Stimulated activated naive CD4-positive, alpha-beta T cell (primary cell): ENCODE results near the gene BUD31.
A peak's percentile ranks its signal among the peaks of the same experiment; 100 is the strongest.

Source experiments
- DNase-seq, 6 experiments: peaks; one replicate each; lab custom pipeline; 2025; lab: John Stamatoyannopoulos, UW

The BUD31 gene

GRCh38 chr7:99433158-99433557 is 24.4 kb downstream of the BUD31 start:
- no peak for DNase-seq

DNA sequence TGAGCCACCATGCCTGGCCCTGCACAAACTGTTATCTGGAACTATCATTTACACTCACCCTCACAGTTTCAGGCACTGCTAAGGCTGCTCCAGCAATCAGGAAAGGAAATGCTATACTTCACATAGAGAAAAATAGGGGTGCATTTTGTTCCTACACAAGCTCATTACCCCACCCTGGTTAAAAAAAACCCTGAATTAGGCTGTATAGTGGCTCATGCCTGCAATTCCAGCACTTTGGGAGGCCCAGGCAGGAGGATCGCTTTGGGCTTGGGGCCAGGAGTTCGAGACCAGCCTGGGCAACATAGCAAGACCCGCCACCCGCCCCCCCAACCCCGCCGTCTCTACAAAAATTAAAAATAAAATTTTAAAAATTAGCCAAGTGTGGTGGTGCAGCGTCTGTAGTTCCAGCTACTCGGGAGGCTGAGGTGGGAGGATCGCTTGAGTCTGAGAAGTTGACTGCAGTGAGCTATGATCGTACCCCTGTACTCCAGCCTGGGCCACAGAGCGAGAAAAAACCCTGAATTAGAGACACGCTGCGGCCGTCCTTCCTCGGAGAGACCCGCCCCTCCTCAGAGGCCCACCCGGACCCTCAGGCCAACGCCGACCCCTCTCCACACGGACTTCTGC is 29.3 kb downstream of the BUD31 start:
- no peak for DNase-seq

DNA sequence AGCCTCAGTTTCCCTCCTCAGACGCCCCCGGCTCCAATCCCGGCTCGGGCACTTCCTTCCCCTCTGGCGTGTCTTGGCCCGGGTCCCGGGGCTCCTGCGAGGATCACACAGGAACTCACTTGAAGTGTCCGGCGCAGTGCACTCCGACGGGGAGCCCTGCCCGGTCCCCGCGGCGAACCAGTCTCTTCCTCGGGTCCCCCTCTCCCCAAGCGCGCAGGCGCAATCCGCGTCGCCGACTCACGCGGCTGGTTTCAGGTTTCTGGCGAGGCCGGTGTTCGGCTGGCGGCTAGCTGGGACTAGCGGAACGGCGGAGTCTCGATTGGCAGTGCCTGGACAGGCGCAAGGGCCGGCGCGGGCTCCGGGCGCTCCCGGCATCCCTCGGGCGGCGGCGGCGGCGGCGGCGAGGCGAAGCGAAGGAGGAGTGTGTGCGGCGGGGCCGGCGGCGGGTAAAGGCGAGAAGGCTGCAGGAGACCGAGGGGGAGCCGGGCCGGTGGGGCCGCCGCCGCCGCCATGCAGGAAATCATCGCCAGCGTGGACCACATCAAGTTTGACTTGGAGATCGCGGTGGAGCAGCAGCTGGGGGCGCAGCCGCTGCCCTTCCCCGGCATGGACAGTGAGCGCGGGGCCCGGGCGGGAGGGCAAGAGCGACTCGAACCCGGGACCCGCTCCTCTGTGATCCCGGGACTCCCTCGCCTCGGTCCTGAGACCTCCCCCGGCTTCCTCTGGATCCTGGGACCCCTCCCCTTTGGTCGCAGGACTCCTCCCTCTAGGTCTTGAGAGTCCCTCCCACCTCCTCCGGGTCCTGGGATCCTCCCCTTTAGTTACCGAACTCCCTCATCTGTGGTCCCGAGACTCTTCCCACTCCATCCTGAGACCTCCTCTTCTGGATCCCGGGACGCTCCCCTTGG is 30.1 kb downstream of the BUD31 start, which contains the start of the genes CPSF4 and PTCD1:
TSS of gene CPSF4 (plus strand) at position 371 of the 908 bp plus-strand sequence. CDS start at position 511, 140 bp downstream.
TSS of gene PTCD1 (minus strand) at position 226 of the 908 bp plus-strand sequence. CDS start 3,556 bp downstream, outside the sequence.
- DNase-seq: peak; percentile 49 to 76 (median 72)

DNA sequence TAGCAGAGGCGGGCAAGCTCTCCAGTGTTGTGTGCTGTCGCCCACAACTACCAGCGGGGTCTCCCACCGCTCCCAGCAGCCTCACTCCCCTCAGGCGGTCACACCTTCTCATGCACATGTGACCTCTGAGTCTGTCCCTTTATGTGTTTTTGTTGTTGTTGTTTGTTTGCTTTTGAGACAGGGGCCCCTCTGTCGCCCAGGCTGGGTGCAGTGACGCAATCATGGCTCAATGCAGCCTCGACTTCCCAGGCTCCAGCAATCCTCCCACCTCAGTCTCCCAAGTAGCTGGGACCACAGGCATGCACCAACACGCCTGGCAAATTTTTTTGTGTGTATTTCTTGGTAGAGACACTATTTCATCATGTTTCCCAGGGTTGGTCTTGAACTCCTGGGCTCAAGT is 31.4 kb downstream of the BUD31 start:
- DNase-seq: no peak

DNA sequence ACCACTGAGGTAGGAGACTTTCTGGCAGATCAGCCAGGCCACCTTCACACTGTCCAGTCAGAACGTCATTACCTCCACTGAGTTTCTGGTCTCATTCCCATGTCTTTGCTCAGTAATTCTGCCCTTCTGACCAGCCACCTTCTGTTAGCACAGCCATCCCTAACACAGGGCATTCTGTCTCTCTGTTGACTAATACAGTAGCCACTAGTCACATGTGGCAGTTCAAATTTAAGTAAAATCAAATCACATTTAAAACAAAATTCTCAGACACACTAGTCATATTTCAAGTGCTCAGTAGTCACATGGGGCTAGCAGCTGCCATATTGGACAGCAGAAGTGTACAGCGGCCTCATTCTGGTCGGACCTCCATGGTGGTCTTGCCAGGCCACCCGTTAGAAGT is 37.3 kb downstream of the BUD31 start:
- no peak for DNase-seq

GRCh38 chr7:99447943-99448342 is 39.2 kb downstream of the BUD31 start:
- DNase-seq: no peak

GRCh38 chr7:99448855-99449254 is 40.1 kb downstream of the BUD31 start:
- DNase-seq: no peak

GRCh38 chr7:99449326-99449725 is 40.6 kb downstream of the BUD31 start:
- DNase-seq: no peak

DNA sequence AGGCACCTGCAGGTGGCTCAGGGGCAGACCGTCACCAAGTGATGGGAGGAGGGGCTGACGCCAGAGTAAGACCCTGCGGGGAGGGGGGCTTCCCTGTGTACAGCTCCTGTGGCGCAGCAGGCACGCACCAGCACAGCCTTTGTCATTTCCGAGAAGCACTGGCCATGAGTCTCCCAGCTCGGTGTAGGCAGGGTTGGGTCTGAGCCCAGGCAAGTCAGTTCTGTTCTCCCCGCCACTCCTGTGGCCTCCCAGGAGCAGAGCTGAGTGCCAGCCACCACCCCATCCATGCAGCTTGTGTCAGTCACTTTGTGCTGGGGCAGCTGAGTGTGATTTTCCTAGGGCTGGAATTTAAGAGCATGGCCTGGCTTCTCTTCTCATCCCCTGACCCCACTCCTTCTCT is 43.2 kb downstream of the BUD31 start:
- no peak for DNase-seq

DNA sequence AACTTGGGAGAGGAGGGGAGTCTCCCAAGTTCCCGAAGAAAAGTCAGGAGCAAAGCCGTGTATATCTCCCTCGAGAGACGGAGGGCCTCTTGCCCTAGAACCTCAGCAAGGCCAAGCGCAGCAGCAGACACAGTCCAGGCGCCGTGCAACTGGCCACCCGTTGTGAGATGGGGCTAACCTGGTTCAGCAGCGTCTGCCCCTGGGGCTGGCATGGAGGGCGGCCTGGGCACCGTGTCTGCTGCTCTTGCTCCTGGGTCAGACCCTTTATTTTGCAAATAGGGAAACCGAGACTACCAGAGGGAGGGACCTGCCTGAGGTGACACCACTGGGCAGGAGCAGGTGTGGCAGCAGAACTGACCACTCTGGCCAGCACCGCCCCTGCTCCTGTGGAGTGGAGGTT is 43.8 kb downstream of the BUD31 start:
- no peak for DNase-seq

DNA sequence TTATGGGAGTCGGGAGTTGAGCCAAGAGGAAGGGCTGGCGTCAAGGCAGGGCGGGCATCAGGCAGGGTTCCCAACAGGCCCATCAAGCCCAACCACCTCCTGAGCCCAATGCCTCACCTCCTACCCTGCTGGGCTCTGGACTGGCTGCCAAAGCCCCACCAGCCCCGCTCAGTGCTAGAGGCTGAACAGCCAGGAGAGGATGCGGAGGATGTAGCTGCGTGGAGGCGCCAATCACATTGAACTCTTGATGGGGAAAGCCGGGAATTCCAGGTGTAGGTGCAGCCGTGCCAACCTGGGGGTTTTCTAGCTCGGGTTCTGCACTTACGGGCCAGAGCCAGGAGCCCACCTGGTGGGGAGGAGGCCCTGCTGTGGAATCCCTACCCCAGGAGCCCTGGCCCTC is 44.3 kb downstream of the BUD31 start:
- no peak for DNase-seq

DNA sequence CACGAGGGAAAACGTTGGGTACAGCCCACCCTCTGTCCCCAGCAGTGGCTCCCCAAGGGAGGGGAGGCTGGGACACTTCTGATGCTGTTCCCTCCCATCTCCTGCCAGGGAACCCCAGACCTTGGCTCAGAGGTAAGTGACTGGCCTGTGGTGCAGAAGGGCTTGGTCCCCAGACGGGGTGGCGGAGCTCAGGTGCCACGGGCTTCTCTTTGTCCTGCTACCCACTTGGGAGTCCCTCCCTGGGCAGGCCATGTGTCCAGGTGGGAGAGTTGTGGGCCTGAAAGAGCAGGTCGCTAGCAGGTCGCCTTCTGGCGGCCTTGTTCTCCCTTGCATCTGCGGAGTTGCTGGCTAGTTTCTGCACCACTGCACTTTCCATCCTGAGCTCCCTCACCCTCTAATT is 47.1 kb downstream of the BUD31 start:
- no peak for DNase-seq

DNA sequence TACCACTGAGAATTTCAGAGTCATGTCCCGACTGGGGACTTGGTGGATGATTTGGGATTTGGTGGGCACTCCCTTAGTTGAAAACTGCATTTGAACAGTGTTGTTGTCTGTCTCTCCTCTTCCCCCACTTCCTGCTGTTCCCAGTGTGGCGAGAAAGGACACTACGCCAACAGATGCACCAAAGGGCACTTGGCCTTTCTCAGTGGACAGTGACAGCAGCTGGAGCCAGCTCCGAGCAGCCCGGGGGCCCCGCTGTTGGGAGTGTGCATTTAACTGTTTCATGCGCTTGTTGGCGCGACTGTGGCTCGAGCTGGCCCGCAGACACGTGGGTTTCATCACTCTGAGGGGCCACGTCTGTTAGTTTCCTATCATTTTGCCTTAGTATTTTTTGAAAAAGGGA is 47.5 kb downstream of the BUD31 start:
- DNase-seq: no peak

DNA sequence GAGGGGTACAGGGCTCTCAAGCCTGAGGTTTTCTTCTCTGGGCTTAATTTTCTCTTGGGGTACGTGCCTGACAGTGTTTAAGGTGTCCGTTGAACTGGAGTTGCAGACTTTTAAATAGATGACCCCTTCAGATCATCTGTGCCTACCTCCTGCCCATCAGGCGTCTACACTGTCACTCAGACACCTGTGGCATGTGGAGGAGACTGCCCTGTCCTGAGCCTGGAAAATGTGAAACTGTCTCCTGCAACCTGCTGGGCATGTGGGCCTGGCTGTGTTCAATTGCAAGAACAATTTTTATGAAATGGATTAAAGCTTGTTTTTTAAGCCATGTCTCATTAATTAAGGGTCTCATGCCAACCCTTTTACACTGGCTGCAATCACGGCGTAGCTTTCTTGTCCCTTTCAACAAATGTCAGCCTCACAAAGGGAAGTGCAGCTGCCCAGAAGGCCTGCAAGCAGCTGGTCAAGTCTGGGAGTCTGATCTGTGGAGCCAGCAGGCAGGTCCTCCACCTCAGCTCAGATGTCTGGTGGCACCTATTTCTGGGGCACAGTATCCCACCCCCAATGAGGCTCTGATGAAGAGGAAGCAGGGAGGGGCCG is 48.4 kb downstream of the BUD31 start:
- no peak for DNase-seq

DNA sequence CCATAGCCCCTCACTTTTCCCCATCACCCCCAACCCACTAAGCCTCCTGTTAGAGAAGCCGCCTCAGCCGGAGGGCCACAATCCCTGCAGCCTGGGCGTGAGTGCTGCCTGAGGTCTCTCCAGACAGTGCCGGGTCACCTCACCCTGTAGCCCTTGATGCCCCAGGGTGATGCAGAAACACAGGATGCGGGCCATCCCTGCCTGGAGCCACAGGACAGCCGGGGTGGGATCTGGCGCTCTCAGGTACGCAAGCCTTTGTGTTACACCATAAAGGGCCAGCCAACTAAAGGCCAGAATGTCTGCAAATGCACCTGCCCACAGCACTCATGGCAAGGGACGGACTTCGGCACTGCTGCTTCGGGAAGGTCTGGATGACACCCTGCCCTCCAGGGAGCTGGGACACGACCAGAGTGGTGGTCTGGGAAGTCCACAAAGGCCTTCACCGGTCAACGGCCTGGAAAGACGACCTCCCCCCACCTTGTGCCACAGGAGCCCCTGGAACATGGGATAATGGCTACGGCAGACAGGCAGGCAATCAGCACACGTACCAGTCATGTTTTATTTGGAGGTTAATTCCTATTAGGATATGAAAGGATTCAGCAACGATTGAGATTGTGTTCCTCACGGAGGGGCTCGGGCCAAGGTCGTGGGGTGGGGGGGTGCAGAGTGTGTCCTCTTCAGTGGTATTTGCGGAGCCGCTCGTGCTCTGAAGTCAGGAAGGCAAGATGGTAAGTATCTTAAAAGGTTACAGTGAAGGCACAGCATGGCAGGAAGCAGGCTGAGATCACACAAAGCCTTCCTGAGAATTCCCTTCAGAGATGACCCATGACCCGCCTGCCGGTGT is 49.1 kb downstream of the BUD31 start:
- DNase-seq: no peak

- DNase-seq: peak in 1 of 6 experiments; percentile 5
These were observed 50.3 kb downstream of the BUD31 start for GRCh38 chr7:99459087-99459486.

GRCh38 chr7:99460651-99461050 is 51.9 kb downstream of the BUD31 start:
- DNase-seq: no peak

DNA sequence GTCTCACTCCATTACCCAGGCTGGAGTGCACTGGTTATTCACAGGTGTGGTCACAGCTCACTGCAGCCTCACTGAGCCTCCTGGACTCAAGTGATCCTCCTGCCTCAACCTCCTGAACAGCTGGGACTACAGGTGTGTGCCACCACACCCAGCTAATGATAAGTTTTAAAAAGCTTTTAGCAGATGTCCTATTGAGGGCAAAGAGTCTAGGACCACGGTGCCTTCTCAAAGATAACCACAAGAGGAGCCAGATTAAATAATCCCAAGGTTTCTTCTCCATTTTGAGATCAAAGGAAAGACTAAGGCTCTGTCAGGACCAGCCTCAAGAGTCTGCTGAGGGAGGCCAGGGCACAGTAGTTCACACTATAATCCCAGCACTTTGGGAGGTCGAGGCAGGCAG is 52.5 kb downstream of the BUD31 start:
- DNase-seq: no peak

DNA sequence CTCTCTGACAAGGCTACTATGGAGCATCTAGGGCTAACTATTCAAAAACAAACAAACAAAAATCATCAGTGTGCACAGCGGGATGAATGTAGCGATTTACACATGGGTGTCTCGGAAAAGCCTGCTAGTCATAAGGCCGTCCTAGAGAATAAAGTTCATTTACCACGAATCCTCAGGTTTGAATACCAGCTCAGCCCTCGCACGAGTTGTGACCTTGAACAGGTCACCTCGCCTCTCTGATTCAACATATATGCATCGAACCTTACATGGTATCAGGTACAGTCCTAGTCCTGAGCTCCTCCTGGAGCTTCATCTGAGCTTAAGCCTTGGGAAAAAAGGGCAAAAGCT is 56.6 kb downstream of the BUD31 start:
- no peak for DNase-seq

GRCh38 chr7:99468336-99468918 is 59.7 kb downstream of the BUD31 start:
- DNase-seq: no peak
